H1 (cell line): ENCODE data around the gene SIN3B. TPM values are rescaled to one million over a fixed set of nuclear protein-coding genes. Genes with fewer than 3 reads are reported as not detected.

Experiments used
- BRCA1 ChIP-seq: IDR thresholded peaks from 2 replicates; pipeline ENCODE4 v1.6.1; 2012; ENCODE audit warnings: low read depth, low read length, improper control_type of control experiment
- TAF1 ChIP-seq: IDR thresholded peaks from 2 replicates; pipeline ENCODE4 v1.6.1; 2011; ENCODE audit warnings: mild to moderate bottlenecking, low read depth, low read length
- TCF12 ChIP-seq: IDR thresholded peaks from 2 replicates; pipeline ENCODE4 v1.6.1; 2011; ENCODE audit warnings: low read depth, mild to moderate bottlenecking, low read length
- ZNF274 ChIP-seq: IDR thresholded peaks from 2 replicates; pipeline ENCODE4 v1.7.0; 2012; ENCODE audit warnings: low read length, borderline replicate concordance; ENCODE audit errors: extremely low read depth
- polyA plus RNA-seq, 7 experiments: library from polyadenylated mRNA; depleted of rRNA in 3 of 7; stranded (reverse) in 5 of 7; unstranded in 2 of 7; fragments of >200 nt in 5 of 7; fragments of 200-250 nt in 2 of 7; gene quantifications; 1 replicate in 5 of 7; 2 replicates in 1 of 7; 4 replicates in 1 of 7; pipeline versions ENCODE4 v1.2.1 to v1.2.3, GENCODE V29; 2011 to 2013; ENCODE audit warnings: missing spikeins in 2 of 7, mixed read lengths in 2 of 7
- total RNA-seq: library from RNA; stranded (reverse); fragmentation: NEBNext Ultra II Directional; extraction: Animal tissue kit (Norgen Biotek cat#: 25700); gene quantifications from 2 replicates; pipeline ENCODE4 v1.2.1, GENCODE V29; 2021
- TF ChIP-seq, protein P1 (sequence below): IDR thresholded peaks from 2 replicates; pipeline ENCODE4 v1.6.1; 2011; ENCODE audit warnings: low read depth, mild to moderate bottlenecking, low read length; ENCODE audit not compliant: insufficient read depth

SIN3B gene
- total and polyA plus RNA-seq, 2 of the 8 experiments (the other 6 are each of a cell fraction or from before 2014, with no cell fraction given), result 29.5 to 71.1 TPM

DNA sequence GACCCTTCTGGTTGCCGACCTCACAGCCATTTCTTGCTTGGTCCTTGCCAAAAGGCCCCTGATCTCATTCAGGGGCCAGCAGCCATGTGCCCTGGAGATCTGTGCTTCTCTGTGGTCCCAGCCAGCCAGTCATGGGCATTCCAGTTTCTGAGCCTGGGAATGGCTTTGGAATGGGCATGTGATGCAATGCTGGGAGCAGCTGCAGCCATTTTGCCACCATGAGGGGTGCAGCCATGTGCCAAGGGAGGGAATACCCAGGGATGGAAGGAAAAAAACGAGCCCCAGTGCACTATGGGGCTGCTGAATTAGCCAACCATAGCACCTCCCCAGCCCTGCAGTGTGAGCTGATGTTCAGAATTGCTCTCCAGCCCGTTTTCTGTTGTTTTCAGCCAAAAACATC, 85.9 kb downstream of the SIN3B start (continued):
- TF ChIP-seq ZNF274 (no peak), TAF1 (no peak), TCF12 (no peak), BRCA1 (no peak)
- TF ChIP-seq, protein P1, sequence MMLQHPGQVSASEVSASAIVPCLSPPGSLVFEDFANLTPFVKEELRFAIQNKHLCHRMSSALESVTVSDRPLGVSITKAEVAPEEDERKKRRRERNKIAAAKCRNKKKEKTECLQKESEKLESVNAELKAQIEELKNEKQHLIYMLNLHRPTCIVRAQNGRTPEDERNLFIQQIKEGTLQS, result no peak
- TF ChIP-seq, all 59 proteins: peak for 0
